Sigmoid colon (tissue), 7 donors: ENCODE measurements around the gene COMT. TPM values are rescaled to one million over a fixed set of nuclear protein-coding genes. Genes with fewer than 3 reads are reported as not detected.

Source experiments
- DNase-seq: peaks from one replicate; pipeline ENCODE4 v3.0.0-alpha.2; 2019
- H3K27ac ChIP-seq, 4 donors: fragments of 200-600 bp; sonication (generic); one replicate each; pipeline ENCODE4 v1.5.1; 2016 to 2019; ENCODE audit warnings: mild to moderate bottlenecking in 1 of 4
- H3K27me3 ChIP-seq, 3 donors: fragments of 200-600 bp; sonication (generic); one replicate each; pipeline ENCODE4 v1.5.1; 2019; ENCODE audit warnings: mild to moderate bottlenecking in 1 of 3
- H3K36me3 ChIP-seq, 4 donors: fragments of 200-600 bp; sonication (generic); one replicate each; pipeline ENCODE4 v1.5.1; 2016 to 2019
- H3K4me1 ChIP-seq, 4 donors: fragments of 200-600 bp; sonication (generic); one replicate each; pipeline ENCODE4 v1.5.1; 2017 to 2019
- H3K4me3 ChIP-seq, 4 donors: fragments of 200-600 bp; sonication (generic); one replicate each; pipeline ENCODE4 v1.5.1; 2017 to 2019; ENCODE audit warnings: mild to moderate bottlenecking in 2 of 4, moderate library complexity in 1 of 4
- H3K9me3 ChIP-seq, 4 donors: fragments of 200-600 bp in 3 of 4; sonication (generic) in 3 of 4; one replicate each; pipeline versions ENCODE4 v1.5.1 to v1.6.1; 2013 to 2019
- EP300 ChIP-seq, 4 donors: sonication (generic); formaldehyde crosslinking; IDR thresholded peaks; one replicate each; pipeline ENCODE4 v1.6.1; 2017; ENCODE audit warnings: antibody characterized with exemption in 4 of 4
- POLR2A ChIP-seq, 2 donors: fragments of 450-650 bp; IDR thresholded peaks; one replicate each; pipeline ENCODE4 v1.6.1; 2016; ENCODE audit warnings: antibody characterized with exemption in 2 of 2, mild to moderate bottlenecking in 2 of 2, moderate library complexity in 2 of 2
- POLR2AphosphoS5 ChIP-seq, 4 donors: sonication (generic); formaldehyde crosslinking; IDR thresholded peaks; one replicate each; pipeline ENCODE4 v1.6.1; 2017; ENCODE audit warnings: antibody characterized with exemption in 4 of 4
- WGBS, 2 donors: extraction: QIAGEN DNeasy Blood & Tissue Kit; methylation state at CpG; one replicate each; pipeline ENCODE4 v1.1.7; 2013; 5-methylcytosine and 5-hydroxymethylcytosine counted together
- intact Hi-C: fragments of 100-400 bp; cut with DNase I; formaldehyde crosslinking; loops from one replicate; pipeline ENCODE4 v1.15.1; 2023
- polyA plus RNA-seq, 3 donors: library from polyadenylated mRNA; stranded (reverse); fragments of 200-250 nt; gene quantifications; one replicate each; pipeline ENCODE4 v1.2.3, GENCODE V29; 2013
- total RNA-seq, 4 donors: library from RNA; depleted of rRNA; stranded (reverse); fragments of >200 nt; gene quantifications; one replicate each; pipeline ENCODE4 v1.1.0, GENCODE V29; 2016
- TF ChIP-seq, protein P1 (sequence below), 4 experiments: fragments of 450-650 bp in 3 of 4; fragments of 200-600 bp in 1 of 4; IDR thresholded peaks; one replicate each; pipeline ENCODE4 v1.5.1; 2016 to 2019; ENCODE audit warnings: antibody characterized with exemption in 4 of 4, mild to moderate bottlenecking in 3 of 4, moderate library complexity in 2 of 4
- donor health status: healthy with polysubstance abuse.
- donor health status: Bipolar disorder and iron deficiency.
- donor health status: healthy.

COMT gene
- total and polyA plus RNA-seq, 7 donors, result 62.5 to 162 (median 106) TPM

DNA sequence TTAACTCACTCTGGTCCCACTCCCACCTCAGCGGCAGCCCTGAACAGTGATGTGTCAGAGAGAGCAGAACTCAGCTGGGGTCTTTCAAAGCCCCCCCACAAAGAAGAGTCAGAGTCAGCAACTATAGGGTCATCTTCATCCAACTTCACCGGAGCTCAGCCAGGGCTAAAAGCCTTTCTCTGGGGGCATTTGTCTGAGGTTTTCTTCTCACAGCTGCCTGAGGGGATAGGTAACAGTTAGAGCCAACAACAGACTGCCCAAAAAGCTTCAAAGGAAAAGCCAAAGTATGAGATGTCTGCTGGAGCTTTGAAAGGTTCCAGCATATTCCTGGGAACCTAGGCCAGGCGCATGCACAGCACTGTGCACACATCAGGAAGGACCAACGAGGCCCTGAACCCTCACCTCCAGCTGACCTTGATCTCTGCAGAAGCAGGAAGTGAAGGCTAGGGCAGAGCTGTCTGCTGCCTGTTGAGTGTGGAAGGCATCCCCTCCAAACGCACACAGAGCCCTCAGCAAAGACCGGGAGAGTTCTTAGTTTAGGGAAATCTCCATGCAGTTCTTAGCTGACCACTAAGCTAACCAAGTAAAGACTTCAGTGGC is 28.1 kb upstream of the COMT start:
- TF ChIP-seq EP300 (IDR thresholded peaks at IDR 0.05) (no peak), POLR2A (IDR thresholded peaks at IDR 0.05) (no peak), POLR2AphosphoS5 (IDR thresholded peaks at IDR 0.05) (no peak)
- TF ChIP-seq, protein P1, sequence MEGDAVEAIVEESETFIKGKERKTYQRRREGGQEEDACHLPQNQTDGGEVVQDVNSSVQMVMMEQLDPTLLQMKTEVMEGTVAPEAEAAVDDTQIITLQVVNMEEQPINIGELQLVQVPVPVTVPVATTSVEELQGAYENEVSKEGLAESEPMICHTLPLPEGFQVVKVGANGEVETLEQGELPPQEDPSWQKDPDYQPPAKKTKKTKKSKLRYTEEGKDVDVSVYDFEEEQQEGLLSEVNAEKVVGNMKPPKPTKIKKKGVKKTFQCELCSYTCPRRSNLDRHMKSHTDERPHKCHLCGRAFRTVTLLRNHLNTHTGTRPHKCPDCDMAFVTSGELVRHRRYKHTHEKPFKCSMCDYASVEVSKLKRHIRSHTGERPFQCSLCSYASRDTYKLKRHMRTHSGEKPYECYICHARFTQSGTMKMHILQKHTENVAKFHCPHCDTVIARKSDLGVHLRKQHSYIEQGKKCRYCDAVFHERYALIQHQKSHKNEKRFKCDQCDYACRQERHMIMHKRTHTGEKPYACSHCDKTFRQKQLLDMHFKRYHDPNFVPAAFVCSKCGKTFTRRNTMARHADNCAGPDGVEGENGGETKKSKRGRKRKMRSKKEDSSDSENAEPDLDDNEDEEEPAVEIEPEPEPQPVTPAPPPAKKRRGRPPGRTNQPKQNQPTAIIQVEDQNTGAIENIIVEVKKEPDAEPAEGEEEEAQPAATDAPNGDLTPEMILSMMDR (IDR thresholded peaks at IDR 0.05), result no peak
- DNase-seq, result no peak
- no peaks in the 10 kb centered on the region for H3K4me1 ChIP-seq
- H3K9me3 ChIP-seq, result no peaks in the 10 kb centered on the region
- no peak overlapping the region for H3K27ac ChIP-seq
- no peak overlapping the region for H3K4me3 ChIP-seq
- intact Hi-C loops, result no loop called here
- peaks cover 26 to 87% (median 42%) of the 10 kb centered on the region in 4 donors for H3K36me3 ChIP-seq
- no peaks in the 10 kb centered on the region for H3K27me3 ChIP-seq
- 89 to 92% methylated on average over 6 of the region's 6 CpGs for WGBS, 2 donors

DNA sequence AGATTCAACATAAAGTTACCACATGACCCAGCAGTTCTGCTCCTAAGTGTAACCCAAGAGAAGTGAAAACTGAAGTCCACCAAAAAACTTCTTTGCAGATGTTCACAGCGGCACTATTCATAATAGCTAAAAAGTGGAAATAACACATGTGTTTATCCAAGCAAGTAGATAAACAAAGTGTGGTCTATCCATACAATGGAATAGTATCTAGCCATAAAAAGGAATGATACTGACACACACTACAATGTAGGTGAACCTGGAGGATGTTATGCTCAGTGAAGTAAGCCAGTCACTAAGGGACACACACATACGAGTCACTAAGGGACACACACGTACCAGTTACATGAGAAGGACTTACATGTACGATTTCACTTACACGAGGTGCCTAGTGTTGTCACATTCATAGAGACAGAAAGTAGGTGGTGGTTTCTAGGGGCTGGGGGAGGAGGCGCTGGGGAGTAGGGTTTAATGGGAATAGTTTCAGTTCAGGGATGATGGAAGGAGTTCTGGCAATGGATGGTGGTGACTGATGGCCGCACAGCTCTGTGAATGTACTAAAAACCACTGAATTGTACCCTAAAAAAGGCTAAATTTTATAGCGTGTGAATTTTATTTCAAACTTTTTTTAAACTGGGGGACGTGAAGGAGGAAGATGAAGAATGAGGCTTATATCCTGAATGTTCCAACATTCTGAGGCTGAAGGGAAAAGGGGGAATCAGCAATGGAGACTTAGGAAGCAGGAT is 27.2 kb upstream of the COMT start:
- no peaks in the 10 kb centered on the region for H3K27me3 ChIP-seq
- H3K4me1 ChIP-seq, result no peaks in the 10 kb centered on the region
- H3K27ac ChIP-seq, result no peak overlapping the region
- no peak for TF ChIP-seq EP300 (IDR thresholded peaks at IDR 0.05)
- peaks cover 26 to 92% (median 46%) of the 10 kb centered on the region in 4 donors for H3K36me3 ChIP-seq
- no peaks in the 10 kb centered on the region for H3K9me3 ChIP-seq
- no peak overlapping the region for H3K4me3 ChIP-seq
- no peak for DNase-seq
- 92 to 97% methylated on average over 9 of the region's 9 CpGs for WGBS, 2 donors
- intact Hi-C loops, result no loop called here

DNA sequence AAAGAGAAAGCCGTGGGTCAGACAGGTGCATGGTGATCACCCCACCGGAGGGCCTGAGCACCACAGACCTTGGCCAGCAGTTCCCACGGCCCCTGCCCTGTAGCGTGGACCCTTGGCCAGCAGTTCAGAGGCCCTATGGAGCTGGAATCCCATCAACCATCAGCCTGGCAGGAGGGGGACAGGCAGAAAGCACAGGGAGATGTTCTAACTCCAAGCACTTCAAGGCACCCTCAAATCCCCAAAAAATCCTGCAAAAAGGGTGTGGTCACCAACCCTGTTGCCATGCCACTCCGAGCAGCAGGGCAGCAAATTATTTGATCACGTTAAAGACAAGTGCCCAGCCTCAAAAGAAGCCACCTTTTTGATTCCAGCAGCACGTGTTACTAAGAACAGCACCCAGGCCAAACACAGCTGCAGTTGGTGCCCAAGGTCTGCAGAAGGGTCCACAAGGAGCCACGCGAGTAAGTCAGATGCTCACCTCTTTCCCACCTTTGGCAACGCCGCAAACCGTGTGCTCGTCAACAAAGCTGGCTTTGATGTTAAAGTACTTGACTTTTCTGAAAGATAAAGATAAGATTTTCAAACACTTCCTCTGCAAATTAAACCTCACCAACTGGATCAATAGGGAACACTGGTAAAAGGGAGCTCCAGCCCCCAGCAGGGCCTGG is 26.2 kb upstream of the COMT start:
- intact Hi-C loops, result no loop called here
- Histone ChIP-seq H3K4me1 (no peaks in the 10 kb centered on the region), H3K9me3 (no peaks in the 10 kb centered on the region), H3K36me3 (peaks cover 26 to 88% (median 46%) of the 10 kb centered on the region in 4 donors), H3K4me3 (no peak overlapping the region), H3K27ac (no peak overlapping the region), H3K27me3 (no peaks in the 10 kb centered on the region)
- WGBS, 2 donors, result 83 to 89% methylated on average over 13 of the region's 13 CpGs
- TF ChIP-seq POLR2A (IDR thresholded peaks at IDR 0.05) (no peak), POLR2AphosphoS5 (IDR thresholded peaks at IDR 0.05) (no peak), EP300 (IDR thresholded peaks at IDR 0.05) (no peak)
- TF ChIP-seq, protein P1 (IDR thresholded peaks at IDR 0.05), result no peak
- DNase-seq, result no peak

DNA sequence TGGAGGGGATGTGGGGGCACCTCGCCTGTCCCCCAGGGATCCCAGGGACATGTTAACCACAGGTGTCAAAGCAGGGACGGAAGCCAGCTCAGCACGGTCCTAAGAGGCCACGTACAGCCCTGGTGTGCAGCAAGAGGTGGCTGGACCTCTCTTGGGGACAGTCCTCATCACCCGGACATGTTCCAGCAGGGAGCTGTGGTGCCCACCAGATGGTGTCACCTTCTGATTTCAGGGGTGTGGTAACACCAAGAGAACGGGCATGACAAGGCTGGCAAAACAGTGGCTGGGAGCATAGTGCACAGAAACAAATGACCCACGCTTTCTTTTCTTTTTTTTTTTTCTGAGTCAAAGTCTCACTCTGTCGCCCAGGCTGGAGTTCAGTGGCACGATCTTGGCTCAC is 25.6 kb upstream of the COMT start:
- no peak for DNase-seq
- 90 to 91% methylated on average over 9 of the region's 9 CpGs for WGBS, 2 donors
- Histone ChIP-seq H3K4me1 (no peaks in the 10 kb centered on the region), H3K36me3 (peaks cover 26 to 82% (median 46%) of the 10 kb centered on the region in 4 donors), H3K27me3 (no peaks in the 10 kb centered on the region), H3K4me3 (no peak overlapping the region), H3K9me3 (no peaks in the 10 kb centered on the region), H3K27ac (no peak overlapping the region)
- TF ChIP-seq EP300 (IDR thresholded peaks at IDR 0.05), result no peak
- TF ChIP-seq, protein P1 (IDR thresholded peaks at IDR 0.05), result no peak
- no peak for TF ChIP-seq POLR2AphosphoS5 (IDR thresholded peaks at IDR 0.05)
- TF ChIP-seq POLR2A (IDR thresholded peaks at IDR 0.05), result no peak
- intact Hi-C loops, result no loop called here

DNA sequence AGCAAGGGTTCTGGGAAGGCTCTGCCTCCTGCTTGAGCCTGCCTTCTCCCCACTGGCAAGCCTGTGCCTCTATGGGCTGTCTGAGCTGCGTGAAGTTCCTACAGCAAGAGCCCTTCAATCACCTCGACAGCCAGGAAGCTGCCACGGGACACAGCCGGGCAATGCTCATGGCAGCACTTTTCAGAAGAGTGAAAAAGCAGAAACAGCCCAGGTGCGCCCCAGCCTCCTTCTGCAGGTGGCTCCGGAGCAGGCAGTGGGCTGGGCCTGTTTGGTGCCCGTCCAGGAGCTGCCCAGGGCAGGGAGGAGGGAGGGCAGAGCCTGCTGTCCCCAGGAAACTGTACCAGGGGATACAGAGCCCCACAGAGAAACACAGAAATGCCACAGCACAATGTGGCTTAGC is 24.6 kb upstream of the COMT start:
- DNase-seq, result no peak
- H3K27ac ChIP-seq, result no peak overlapping the region
- no peaks in the 10 kb centered on the region for H3K4me1 ChIP-seq
- 65 to 88% methylated on average over 7 of the region's 7 CpGs for WGBS, 2 donors
- intact Hi-C loops, result no loop called here
- H3K36me3 ChIP-seq, result peaks cover 26 to 72% (median 46%) of the 10 kb centered on the region in 4 donors
- H3K4me3 ChIP-seq, result no peak overlapping the region
- no peak for TF ChIP-seq POLR2AphosphoS5 (IDR thresholded peaks at IDR 0.05)
- TF ChIP-seq POLR2A (IDR thresholded peaks at IDR 0.05), result no peak
- no peak for TF ChIP-seq EP300 (IDR thresholded peaks at IDR 0.05)
- TF ChIP-seq, protein P1 (IDR thresholded peaks at IDR 0.05), result no peak
- no peaks in the 10 kb centered on the region for H3K27me3 ChIP-seq
- H3K9me3 ChIP-seq, result no peaks in the 10 kb centered on the region
